Natural killer cell treated with Interleukin-12 subunit alpha and Interleukin-12 subunit beta and Interleukin-15 and Interleukin-18, amount 100 ng/mL, for 72 hours (primary cell): ENCODE measurements around the gene CBLN2. TPM values are rescaled to one million over a fixed set of nuclear protein-coding genes. Genes with fewer than 3 reads are reported as not detected.
A peak's percentile ranks its signal among the peaks of the same experiment; 100 is the strongest.

Experiments
- ATAC-seq, 2 donors: fragments of 150-1000 bp; cut with Tn5 transposase in 1 of 2; sonication (Bioruptor Pico), chemical (Tn5 transposase) in 1 of 2; 2 replicates each; pipeline ENCODE4 v1.10.0; 2021
- DNase-seq: peaks from one replicate; pipeline ENCODE4 v3.0.0; 2022; ENCODE audit warnings: low spot score
- H3K27ac Mint-ChIP-seq, 2 donors: 1 replicate in 1 of 2; 2 replicates in 1 of 2; pipeline ENCODE4 v1.8.0; 2022; ENCODE audit warnings: mixed read lengths in 2 of 2, mild to moderate bottlenecking in 1 of 2, moderate library complexity in 1 of 2
- H3K27me3 Mint-ChIP-seq, 2 donors: 1 replicate in 1 of 2; 2 replicates in 1 of 2; pipeline ENCODE4 v1.8.0; 2022; ENCODE audit warnings: mixed read lengths in 2 of 2
- H3K36me3 Mint-ChIP-seq: one replicate; pipeline ENCODE4 v1.8.0; 2022; ENCODE audit warnings: mixed read lengths
- H3K4me1 Mint-ChIP-seq, 2 donors: 1 replicate in 1 of 2; 2 replicates in 1 of 2; pipeline ENCODE4 v1.8.0; 2022; ENCODE audit warnings: low read depth in 2 of 2, mixed read lengths in 2 of 2, mild to moderate bottlenecking in 1 of 2
- H3K4me3 Mint-ChIP-seq: one replicate; pipeline ENCODE4 v1.8.0; 2022; ENCODE audit warnings: mixed read lengths
- H3K9me3 Mint-ChIP-seq: 2 replicates; pipeline ENCODE4 v1.8.0; 2022; ENCODE audit warnings: mixed read lengths
- total RNA-seq, 2 donors: library from RNA; stranded (reverse); gene quantifications; one replicate each; pipeline ENCODE4 v1.2.3, GENCODE V29; 2022

CBLN2 gene
- not detected for total RNA-seq

DNA sequence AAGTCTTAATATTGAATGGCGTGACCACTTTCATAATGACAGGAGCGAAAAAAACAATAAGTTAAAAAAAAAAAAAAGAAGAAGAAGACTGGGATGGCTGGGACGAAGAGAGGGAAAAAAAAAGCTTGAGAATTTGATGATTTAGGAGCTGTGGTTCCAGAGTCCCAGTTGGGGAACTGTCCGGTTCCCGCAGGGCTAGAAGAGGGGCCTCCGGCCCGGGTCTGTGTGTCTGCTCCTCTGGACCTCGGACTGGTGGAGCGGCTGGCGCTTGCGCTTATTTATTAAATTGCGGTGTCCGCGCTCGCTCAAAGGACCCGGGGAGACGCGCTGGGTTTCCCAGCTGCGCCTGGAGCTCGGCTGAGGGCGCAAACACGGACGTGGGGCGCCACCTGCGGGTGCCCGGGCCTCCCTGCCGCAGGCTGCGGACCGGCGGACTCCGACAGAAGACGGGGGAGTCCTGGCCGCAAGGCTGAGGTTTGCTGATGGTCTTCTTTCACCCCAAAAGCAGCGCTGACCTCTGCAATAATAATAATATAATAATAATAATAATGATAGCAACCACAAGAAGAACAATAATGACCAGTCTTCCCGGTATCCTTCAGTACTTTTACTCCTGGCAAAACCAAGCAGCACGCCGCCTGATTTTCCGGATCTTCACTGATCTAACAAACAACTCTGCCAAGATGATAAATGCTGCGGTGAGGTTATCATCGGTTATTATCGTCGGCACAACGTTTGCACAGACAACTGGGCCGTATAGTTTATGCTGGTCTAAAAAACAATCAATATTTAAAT is at the start of gene CBLN2:
TSS of gene CBLN2 (minus strand) at position 251 of the 795 bp plus-strand sequence. CDS start 2,182 bp downstream, outside the sequence.
- ATAC-seq (peak in 1 of 2 donors; percentile 43), DNase-seq (no peak)
- peaks cover 3% of the 10 kb centered on the region for H3K9me3 Mint-ChIP-seq
- peaks cover 5% of the 10 kb centered on the region for H3K36me3 Mint-ChIP-seq
- no peak within 1 kb of the TSS for H3K4me3 Mint-ChIP-seq
- H3K4me1 Mint-ChIP-seq, result no peaks in the 10 kb centered on the region
- no peak within 1 kb of the TSS for H3K27ac Mint-ChIP-seq
- H3K27me3 Mint-ChIP-seq, result peaks cover 16 to 24% of the 10 kb centered on the region in 2 donors

DNA sequence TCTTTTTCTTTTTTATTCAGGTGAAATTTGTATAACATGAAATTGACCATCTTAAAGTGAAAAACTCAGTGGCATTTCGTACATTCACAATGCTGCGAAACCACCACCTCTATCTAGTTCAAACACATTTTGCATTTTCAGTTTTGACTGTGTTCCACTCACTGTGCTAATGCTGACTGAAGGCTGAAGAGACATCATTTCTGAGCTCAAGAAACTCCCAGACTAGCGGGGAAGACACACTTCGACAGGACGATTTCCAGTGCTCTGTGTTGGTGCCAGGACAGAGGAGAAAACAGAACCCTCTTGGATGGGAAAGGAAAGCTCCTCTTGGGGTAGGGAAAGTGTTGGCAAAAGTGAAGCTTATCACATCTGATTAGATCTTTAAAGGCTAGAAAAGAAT is 44.2 kb upstream of the CBLN2 start:
- Mint-ChIP-seq H3K9me3 (peaks cover 13% of the 10 kb centered on the region), H3K27me3 (no peaks in the 10 kb centered on the region), H3K27ac (no peak overlapping the region), H3K4me1 (no peaks in the 10 kb centered on the region), H3K4me3 (no peak overlapping the region), H3K36me3 (no peaks in the 10 kb centered on the region)
- DNase-seq (no peak), ATAC-seq (no peak)

DNA sequence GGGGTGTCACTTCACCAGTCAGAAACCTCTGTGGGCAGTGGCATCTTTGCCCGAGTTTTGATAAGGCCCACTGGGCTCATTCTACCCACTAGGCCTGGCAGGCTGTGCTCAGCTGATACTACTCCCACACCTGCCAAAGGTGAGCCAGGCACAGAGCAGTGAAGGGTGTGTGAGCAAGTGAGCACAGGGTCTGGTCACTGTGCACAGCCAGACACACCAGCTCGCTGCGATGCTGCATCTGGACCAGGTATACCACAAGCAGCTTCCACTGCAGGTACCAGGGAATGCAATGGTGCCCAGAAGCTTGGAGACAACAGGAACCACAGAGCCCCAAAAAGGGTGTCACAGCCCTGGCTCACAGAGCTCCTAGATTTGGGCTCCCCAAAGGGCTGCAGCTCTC is 40.6 kb upstream of the CBLN2 start:
- Mint-ChIP-seq H3K4me1 (no peaks in the 10 kb centered on the region), H3K4me3 (no peak overlapping the region), H3K9me3 (peaks cover 9% of the 10 kb centered on the region), H3K27ac (no peak overlapping the region), H3K36me3 (no peaks in the 10 kb centered on the region), H3K27me3 (no peaks in the 10 kb centered on the region)
- no peak for DNase-seq
- ATAC-seq, result no peak

DNA sequence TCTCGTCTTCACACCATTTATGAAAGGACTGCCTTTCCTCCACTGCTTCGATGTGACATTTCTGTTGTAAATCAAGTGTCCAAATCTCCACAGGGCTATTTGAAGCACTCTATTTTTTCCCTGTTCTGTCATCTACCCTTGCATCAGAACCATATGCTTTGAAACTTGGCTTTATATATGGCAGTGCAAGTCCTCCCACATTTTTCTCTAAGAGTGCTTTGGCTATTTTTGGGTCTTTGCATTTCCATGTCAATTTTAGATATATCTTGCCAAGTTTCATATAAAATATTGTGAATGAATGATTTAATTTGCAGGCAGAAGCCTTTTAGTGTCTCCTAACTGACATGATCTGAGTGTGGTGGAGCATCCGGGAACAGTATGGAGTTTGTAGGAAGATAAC is 37.8 kb upstream of the CBLN2 start:
- no peaks in the 10 kb centered on the region for H3K27me3 Mint-ChIP-seq
- DNase-seq (no peak), ATAC-seq (no peak)
- H3K36me3 Mint-ChIP-seq, result no peaks in the 10 kb centered on the region
- no peak overlapping the region for H3K27ac Mint-ChIP-seq
- H3K4me3 Mint-ChIP-seq, result no peak overlapping the region
- no peaks in the 10 kb centered on the region for H3K4me1 Mint-ChIP-seq
- H3K9me3 Mint-ChIP-seq, result peaks cover 3% of the 10 kb centered on the region

DNA sequence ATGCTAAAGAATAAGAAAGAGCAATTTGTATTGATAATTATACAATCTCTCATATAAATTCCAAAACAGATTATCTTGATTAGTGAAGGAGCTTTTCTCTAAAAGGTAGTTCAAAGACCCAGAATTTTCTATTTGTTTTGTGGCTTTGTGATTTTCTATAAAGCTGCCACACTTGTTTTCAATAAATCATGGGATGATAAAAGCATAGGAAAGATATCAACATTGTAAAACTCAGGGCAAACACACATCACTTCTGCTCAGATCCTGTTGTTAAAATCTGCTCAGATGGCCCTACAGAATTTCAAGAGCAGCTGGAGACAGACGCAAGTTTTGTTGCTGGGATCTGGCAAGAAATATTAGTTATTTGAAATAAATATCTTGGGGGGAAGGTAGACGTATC is 28.8 kb upstream of the CBLN2 start:
- no peaks in the 10 kb centered on the region for H3K4me1 Mint-ChIP-seq
- DNase-seq, result no peak
- no peak overlapping the region for H3K4me3 Mint-ChIP-seq
- H3K27me3 Mint-ChIP-seq, result no peaks in the 10 kb centered on the region
- no peak overlapping the region for H3K27ac Mint-ChIP-seq
- peaks cover 9% of the 10 kb centered on the region for H3K9me3 Mint-ChIP-seq
- H3K36me3 Mint-ChIP-seq, result peaks cover 12% of the 10 kb centered on the region
- ATAC-seq, result no peak

DNA sequence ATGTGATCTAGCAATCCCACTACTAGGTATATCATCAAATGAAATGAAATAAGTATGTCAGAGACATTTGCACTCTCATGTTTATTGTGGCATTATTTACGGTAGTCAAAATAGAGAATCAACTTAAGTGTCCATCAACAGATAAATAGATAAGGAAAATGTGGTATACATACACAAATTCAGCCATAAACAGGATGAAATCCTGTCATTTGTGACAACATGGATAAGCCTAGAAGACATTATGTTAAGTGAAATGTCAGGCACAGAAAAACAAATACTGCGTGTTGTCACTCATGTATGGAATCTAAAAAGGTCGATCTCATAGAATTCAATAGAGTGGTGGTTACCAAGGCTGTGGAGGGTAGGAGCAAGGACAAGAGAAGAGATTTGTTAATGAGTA is 22.1 kb upstream of the CBLN2 start:
- no peak overlapping the region for H3K4me3 Mint-ChIP-seq
- no peaks in the 10 kb centered on the region for H3K4me1 Mint-ChIP-seq
- ATAC-seq (no peak), DNase-seq (no peak)
- H3K27ac Mint-ChIP-seq, result no peak overlapping the region
- H3K9me3 Mint-ChIP-seq, result peaks cover 16% of the 10 kb centered on the region
- no peaks in the 10 kb centered on the region for H3K27me3 Mint-ChIP-seq
- H3K36me3 Mint-ChIP-seq, result peaks cover 5% of the 10 kb centered on the region

DNA sequence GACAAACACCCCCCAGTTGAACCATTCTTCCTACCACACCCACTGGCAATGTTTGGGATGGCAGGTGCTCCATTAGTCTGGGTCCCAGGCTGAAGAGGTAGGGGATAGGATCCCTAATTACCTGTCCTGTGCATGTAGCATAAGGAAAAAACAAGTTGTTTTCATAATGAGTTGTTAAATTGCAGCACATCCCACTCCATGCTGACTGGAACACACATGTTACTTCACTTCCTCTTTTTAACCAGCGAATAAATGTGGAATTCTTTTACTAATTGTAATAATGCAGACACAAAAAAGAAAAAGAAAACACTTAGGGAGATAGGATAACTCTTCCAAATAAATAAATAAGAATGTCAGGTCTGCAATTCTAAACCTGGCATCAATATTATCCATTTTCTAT is 11.8 kb upstream of the CBLN2 start:
- H3K27me3 Mint-ChIP-seq, result no peaks in the 10 kb centered on the region
- peaks cover 6% of the 10 kb centered on the region for H3K9me3 Mint-ChIP-seq
- no peak overlapping the region for H3K4me3 Mint-ChIP-seq
- DNase-seq, result no peak
- no peaks in the 10 kb centered on the region for H3K36me3 Mint-ChIP-seq
- H3K4me1 Mint-ChIP-seq, result no peaks in the 10 kb centered on the region
- ATAC-seq, result no peak
- H3K27ac Mint-ChIP-seq, result no peak overlapping the region

DNA sequence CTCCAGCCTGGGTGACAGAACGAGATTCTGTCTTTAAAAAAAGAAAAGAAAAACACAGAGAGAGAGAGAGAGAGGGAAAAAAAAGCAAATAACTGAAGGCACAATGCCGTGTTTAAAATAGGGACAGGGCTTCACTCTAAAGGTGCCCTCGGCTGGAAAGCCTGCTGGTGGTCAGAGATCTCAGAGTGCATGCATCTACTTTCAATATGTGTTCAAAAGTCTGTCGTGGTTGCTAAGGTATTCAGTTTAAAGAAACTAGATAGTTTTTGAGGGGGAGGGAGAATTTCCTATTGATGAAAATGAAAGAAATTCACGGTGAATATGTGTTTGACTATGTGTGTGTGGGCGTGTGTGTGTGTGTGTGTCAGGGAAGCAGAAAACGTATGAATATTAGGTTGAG is 11.0 kb upstream of the CBLN2 start:
- no peaks in the 10 kb centered on the region for H3K36me3 Mint-ChIP-seq
- ATAC-seq, result no peak
- H3K9me3 Mint-ChIP-seq, result peaks cover 6% of the 10 kb centered on the region
- no peaks in the 10 kb centered on the region for H3K4me1 Mint-ChIP-seq
- no peak for DNase-seq
- H3K4me3 Mint-ChIP-seq, result no peak overlapping the region
- H3K27me3 Mint-ChIP-seq, result no peaks in the 10 kb centered on the region
- H3K27ac Mint-ChIP-seq, result no peak overlapping the region

DNA sequence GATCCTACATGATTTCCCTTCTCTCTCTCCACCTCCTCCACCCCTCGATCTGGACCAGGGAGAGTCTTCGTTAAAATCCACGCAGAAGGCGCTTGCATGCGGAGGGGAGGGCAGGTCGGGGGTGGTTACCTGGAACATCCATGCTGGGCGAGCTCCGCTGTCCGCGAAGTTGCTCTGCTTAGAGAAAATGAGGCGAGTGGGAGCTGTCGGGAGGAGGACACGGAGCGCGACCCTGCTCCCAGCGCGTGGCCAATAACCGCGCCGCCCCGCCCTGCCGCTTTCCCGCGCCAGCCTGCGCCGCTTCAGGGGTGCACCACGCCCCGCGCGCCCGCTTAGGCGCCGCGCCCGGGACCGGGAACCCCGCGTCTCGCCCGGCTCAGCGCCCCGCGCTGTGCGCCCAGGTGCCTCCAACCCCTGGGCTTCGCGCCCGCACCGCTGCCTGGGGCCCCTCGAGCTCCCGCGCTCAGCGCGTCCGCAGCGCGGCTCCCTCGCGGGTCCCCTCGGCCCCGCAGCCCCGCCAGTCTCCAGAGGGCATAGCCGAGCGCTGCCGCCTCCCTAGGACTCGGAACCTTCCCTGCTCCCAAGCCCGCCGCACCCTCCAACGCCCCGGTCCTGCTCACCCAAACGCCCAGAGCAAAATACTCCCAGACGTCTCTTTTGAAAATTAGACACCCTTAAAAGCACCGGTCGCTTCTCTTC is 636 bp downstream of the CBLN2 start:
- no peak for DNase-seq
- no peak overlapping the region for H3K27ac Mint-ChIP-seq

DNA sequence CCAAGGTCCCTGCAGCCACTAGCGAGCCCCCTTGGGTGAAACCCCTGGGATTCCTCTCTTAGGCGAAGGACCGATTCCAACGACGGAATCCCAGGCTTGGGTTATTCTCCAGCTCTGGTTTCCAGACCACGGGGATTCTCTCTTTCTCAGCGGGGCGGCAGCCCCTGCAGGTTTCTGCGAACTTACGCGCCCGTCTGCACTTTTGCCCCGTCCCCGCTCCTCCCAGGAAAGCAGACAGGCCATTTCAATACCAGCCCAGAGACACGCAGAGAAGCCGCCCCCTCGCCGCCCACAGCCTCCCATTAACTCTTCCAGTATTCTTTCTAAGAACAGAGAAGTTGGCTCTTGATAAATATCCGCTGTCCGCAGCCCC is 1.2 kb downstream of the CBLN2 start:
- H3K36me3 Mint-ChIP-seq, result peaks cover 5% of the 10 kb centered on the region
- ATAC-seq (no peak), DNase-seq (no peak)
- H3K27ac Mint-ChIP-seq, result no peak overlapping the region
- no peak overlapping the region for H3K4me3 Mint-ChIP-seq
- H3K4me1 Mint-ChIP-seq, result no peaks in the 10 kb centered on the region
- H3K9me3 Mint-ChIP-seq, result peaks cover 3% of the 10 kb centered on the region
- H3K27me3 Mint-ChIP-seq, result peaks cover 16 to 26% of the 10 kb centered on the region in 2 donors

More for the DNA sequence above, 636 bp downstream of the CBLN2 start:
- Mint-ChIP-seq H3K36me3 (peaks cover 5% of the 10 kb centered on the region), H3K9me3 (peaks cover 3% of the 10 kb centered on the region), H3K4me1 (no peaks in the 10 kb centered on the region), H3K4me3 (no peak overlapping the region), H3K27me3 (peaks cover 16 to 26% of the 10 kb centered on the region in 2 donors)
- no peak for ATAC-seq

DNA sequence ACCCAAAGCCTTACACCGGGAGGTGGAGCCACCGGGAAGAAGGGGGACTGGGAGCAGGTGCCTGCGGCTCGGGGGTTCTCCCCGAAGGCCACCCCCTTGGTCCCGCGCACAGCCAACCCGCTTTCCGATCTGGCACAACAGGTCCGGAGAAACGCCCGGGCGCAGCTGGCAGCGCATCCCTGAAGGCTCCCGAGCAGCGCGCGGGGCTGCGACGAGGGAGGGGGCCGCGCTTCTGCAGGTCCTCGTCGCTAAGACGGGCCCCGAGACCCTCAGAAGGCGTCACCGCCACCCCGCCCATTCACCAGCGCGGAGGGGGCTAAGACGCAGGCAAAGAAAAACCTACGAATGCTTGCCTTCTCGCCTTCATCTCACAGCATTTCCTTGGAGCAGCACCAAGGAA is 1.8 kb downstream of the CBLN2 start:
- Mint-ChIP-seq H3K4me1 (no peaks in the 10 kb centered on the region), H3K9me3 (peaks cover 3% of the 10 kb centered on the region), H3K27ac (no peak overlapping the region), H3K27me3 (peaks cover 16 to 26% of the 10 kb centered on the region in 2 donors), H3K36me3 (peaks cover 5% of the 10 kb centered on the region), H3K4me3 (no peak overlapping the region)
- ATAC-seq, result no peak
- no peak for DNase-seq

DNA sequence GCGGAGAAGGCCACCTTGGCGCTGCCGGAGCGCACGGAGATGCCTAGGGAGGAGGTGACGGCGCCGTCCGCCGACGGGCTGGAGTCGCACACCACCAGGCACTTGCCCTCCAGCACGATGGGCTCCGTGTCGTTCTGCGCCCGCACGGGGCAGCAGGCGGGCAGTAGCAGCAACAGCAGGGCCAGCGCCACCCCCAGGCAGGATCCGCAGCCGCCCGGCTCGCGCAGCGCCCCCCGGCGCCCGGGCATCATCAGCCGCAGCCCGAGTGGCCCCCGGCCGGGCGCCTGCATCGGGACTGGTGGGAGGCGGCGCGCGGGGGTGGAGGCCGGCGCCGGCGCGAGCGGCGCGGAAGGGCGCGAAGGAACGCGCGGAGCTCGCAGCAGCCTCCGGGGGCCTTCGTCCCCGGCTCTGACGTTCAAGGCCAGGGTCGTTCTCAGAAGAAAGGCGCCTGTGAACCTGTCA is 2.2 kb downstream of the CBLN2 start:
- H3K4me3 Mint-ChIP-seq, result no peak overlapping the region
- peaks cover 3% of the 10 kb centered on the region for H3K9me3 Mint-ChIP-seq
- DNase-seq, result no peak
- ATAC-seq, result no peak
- H3K27ac Mint-ChIP-seq, result no peak overlapping the region
- no peaks in the 10 kb centered on the region for H3K4me1 Mint-ChIP-seq
- peaks cover 5% of the 10 kb centered on the region for H3K36me3 Mint-ChIP-seq
- H3K27me3 Mint-ChIP-seq, result peaks cover 16 to 26% of the 10 kb centered on the region in 2 donors

DNA sequence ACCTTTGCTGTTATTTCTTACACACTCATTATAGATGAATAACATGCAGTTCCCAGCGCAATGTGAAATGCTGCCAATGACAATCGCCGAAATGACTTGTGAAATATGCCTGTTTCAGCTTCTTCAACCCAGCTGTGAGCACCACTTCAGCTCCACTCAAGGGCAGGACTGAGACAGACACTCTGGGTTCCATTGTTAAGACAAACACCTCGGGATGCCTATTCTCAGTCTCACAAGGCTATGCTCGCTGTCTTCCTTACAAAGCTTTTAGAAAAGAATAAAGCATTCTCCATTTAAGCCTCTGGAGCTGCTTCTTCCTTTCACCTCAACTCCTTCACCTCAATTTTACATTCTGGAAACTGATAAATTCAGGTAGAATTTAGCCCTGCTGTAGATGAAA is 4.2 kb downstream of the CBLN2 start:
- H3K27ac Mint-ChIP-seq, result no peak overlapping the region
- ATAC-seq (no peak), DNase-seq (no peak)
- H3K27me3 Mint-ChIP-seq, result peaks cover 16 to 20% of the 10 kb centered on the region in 2 donors
- H3K9me3 Mint-ChIP-seq, result peaks cover 3% of the 10 kb centered on the region
- H3K4me1 Mint-ChIP-seq, result no peaks in the 10 kb centered on the region
- H3K36me3 Mint-ChIP-seq, result peaks cover 5% of the 10 kb centered on the region
- no peak overlapping the region for H3K4me3 Mint-ChIP-seq

DNA sequence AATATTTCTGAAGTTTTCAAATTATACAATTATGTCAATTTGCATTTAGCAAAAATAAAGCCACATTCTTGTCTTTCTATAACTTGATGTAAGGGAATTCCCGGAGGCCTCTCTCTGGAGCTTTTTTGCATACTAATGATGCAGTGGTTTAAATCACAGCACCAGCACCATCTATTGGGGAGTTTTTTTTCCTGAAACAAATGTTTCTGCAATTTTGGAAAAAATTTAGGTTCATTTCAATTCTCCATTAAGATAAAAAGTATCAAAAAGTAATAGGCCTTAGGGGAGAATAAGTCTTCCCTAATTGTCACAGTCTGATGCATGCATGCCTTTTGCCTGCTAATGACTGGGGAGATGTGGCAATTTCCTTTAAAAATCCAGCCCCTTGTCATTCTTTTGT is 13.5 kb downstream of the CBLN2 start:
- DNase-seq, result no peak
- H3K4me3 Mint-ChIP-seq, result no peak overlapping the region
- H3K9me3 Mint-ChIP-seq, result peaks cover 5% of the 10 kb centered on the region

More for the DNA sequence above, 13.5 kb downstream of the CBLN2 start:
- Mint-ChIP-seq H3K27me3 (no peaks in the 10 kb centered on the region), H3K36me3 (no peaks in the 10 kb centered on the region), H3K27ac (no peak overlapping the region), H3K4me1 (no peaks in the 10 kb centered on the region)
- ATAC-seq, result no peak
